Liver (tissue), 3 donors: ENCODE results near the gene CLMN.

Experiments used
- JUND ChIP-seq, 2 donors: IDR thresholded peaks; 2 replicates each; pipeline ENCODE4 v1.6.1; 2016; ENCODE audit warnings: antibody characterized with exemption in 2 of 2
- RAD21 ChIP-seq, 2 donors: IDR thresholded peaks; 2 replicates each; pipeline ENCODE4 v1.6.1; 2016; ENCODE audit warnings: antibody characterized with exemption in 2 of 2, mild to moderate bottlenecking in 2 of 2
- RXRA ChIP-seq, 2 donors: IDR thresholded peaks; 2 replicates each; pipeline ENCODE4 v1.6.1; 2017 to 2018; ENCODE audit warnings: antibody characterized with exemption in 2 of 2, mild to moderate bottlenecking in 1 of 2
- SP1 ChIP-seq: IDR thresholded peaks from 2 replicates; pipeline ENCODE4 v1.6.1; 2018; ENCODE audit warnings: antibody characterized with exemption, mild to moderate bottlenecking
- TAF1 ChIP-seq: conservative IDR thresholded peaks from 2 replicates; pipeline ENCODE4 v1.6.1; 2016; ENCODE audit warnings: antibody characterized with exemption, mild to moderate bottlenecking
- YY1 ChIP-seq: IDR thresholded peaks from 2 replicates; pipeline ENCODE4 v1.6.1; 2016; ENCODE audit warnings: antibody characterized with exemption, mild to moderate bottlenecking
- TF ChIP-seq, protein P1 (sequence below): fragments of 150-350 bp; IDR thresholded peaks from 2 replicates; pipeline ENCODE4 v1.5.1; 2017; ENCODE audit warnings: improper control_type of control experiment, low read depth, low read length; ENCODE audit not compliant: missing input control
- TF ChIP-seq, protein P2 (sequence below): IDR thresholded peaks from 2 replicates; pipeline ENCODE4 v1.6.1; 2016; ENCODE audit warnings: antibody characterized with exemption
- TF ChIP-seq, protein P3 (sequence below): IDR thresholded peaks from 2 replicates; pipeline ENCODE4 v1.6.1; 2016; ENCODE audit warnings: antibody characterized with exemption
- donor health status: healthy.
- donor health status: healthy.

DNA sequence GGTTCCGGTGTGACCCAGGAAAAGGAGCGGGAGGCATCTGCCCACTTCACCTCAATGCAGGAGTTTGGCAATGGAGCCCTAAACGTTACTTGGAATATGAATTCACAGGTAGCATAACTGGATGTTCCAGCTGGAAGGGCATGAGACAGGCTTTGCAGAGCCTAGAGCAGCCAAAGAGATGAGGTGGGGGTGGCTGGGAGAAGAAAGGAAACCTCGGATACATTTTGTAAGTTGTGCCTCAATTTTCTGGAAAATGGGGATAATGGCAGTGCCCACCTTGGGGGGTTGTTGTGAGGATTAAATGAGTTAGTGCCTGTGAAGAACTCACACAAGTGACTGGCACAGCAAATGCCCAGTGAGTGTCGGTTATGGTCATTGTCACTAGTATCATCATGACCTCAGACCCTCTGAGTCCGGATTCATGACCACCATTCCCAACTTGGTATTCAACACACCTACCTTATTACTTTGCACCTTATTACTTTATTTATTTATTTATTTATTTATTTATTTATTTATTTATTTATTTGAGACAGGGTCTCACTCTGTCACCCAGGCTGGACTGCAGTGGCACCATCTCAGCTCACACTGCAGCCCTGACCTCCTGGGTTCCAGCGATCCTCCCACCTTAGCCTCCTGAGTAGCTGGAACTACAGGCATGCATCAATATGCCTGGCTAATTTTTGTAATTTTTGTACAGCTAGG is 56.0 kb downstream of the CLMN start:
- no peak for TF ChIP-seq SP1
- TF ChIP-seq, protein P1, sequence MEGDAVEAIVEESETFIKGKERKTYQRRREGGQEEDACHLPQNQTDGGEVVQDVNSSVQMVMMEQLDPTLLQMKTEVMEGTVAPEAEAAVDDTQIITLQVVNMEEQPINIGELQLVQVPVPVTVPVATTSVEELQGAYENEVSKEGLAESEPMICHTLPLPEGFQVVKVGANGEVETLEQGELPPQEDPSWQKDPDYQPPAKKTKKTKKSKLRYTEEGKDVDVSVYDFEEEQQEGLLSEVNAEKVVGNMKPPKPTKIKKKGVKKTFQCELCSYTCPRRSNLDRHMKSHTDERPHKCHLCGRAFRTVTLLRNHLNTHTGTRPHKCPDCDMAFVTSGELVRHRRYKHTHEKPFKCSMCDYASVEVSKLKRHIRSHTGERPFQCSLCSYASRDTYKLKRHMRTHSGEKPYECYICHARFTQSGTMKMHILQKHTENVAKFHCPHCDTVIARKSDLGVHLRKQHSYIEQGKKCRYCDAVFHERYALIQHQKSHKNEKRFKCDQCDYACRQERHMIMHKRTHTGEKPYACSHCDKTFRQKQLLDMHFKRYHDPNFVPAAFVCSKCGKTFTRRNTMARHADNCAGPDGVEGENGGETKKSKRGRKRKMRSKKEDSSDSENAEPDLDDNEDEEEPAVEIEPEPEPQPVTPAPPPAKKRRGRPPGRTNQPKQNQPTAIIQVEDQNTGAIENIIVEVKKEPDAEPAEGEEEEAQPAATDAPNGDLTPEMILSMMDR: no peak
- TF ChIP-seq, protein P2, sequence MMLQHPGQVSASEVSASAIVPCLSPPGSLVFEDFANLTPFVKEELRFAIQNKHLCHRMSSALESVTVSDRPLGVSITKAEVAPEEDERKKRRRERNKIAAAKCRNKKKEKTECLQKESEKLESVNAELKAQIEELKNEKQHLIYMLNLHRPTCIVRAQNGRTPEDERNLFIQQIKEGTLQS: no peak
- no peak for TF ChIP-seq RXRA (IDR thresholded peaks at IDR 0.05)
- TF ChIP-seq, protein P3, sequence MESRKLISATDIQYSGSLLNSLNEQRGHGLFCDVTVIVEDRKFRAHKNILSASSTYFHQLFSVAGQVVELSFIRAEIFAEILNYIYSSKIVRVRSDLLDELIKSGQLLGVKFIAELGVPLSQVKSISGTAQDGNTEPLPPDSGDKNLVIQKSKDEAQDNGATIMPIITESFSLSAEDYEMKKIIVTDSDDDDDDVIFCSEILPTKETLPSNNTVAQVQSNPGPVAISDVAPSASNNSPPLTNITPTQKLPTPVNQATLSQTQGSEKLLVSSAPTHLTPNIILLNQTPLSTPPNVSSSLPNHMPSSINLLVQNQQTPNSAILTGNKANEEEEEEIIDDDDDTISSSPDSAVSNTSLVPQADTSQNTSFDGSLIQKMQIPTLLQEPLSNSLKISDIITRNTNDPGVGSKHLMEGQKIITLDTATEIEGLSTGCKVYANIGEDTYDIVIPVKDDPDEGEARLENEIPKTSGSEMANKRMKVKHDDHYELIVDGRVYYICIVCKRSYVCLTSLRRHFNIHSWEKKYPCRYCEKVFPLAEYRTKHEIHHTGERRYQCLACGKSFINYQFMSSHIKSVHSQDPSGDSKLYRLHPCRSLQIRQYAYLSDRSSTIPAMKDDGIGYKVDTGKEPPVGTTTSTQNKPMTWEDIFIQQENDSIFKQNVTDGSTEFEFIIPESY: no peak
- no peak for TF ChIP-seq RAD21 (IDR thresholded peaks at IDR 0.05)
- no peak for TF ChIP-seq YY1
- TF ChIP-seq TAF1: no peak
- no peak for TF ChIP-seq JUND (IDR thresholded peaks at IDR 0.05)
